ENCODE measurements around the gene DNAH7. TPM values are rescaled to one million over a fixed set of nuclear protein-coding genes. Genes with fewer than 3 reads are reported as not detected.

DNAH7 gene
- total RNA-seq = 1 to 10 TPM; 1.6 to 5.0 (median 3.0) TPM

DNA sequence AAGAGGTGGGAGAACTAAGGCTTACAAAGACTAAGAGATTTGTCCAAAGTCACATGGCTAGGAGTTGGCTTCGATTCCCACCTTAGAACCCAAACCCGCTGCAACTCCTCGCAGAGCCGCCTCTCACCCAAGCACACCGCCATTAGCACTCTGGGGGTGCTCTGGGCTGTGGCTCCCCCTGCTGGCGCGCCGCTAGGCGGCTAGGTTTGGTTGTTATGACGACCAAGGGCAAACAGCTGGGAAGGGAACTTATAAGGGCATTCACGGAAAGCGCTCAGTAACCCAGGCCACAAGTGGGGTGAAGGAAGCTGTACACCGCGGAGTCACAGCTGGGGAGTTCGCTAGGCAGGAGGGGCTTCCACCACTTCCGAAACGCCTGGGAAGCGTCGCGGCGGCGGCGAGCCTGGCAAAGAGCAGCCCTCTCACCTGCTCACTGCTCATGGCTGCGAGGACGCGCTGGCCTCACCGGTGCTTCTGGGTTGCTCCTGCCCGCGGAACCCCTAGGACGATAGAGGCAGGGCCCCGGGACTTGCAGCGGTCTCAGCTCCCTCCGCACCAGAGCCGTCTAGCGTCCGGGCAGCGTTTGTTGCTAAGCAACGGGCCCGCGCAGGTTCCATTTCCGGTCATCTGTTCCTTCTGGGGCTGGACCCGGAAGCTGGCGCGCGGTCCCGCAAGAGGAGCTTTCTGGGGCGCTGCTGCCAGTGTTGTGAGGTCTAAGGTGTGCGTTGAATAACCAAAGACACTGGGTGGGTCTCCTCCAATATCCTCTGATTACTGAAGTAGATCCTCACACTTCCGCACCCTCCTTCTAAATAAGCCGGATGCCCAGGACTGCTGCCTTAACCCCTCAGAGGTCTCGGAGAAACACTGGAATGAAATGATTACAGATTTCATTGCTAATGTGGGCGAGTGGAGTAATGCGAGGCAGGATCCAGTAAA lies at the start of gene DNAH7:
Gene DNAH7 (minus strand): TSS at position 567 of the 939 bp plus-strand sequence. CDS start 126 bp downstream, at position 441.
- WGBS, 2 donors = 2% methylated on average over 38 to 45 of the region's 53 CpGs
- H3K27me3 ChIP-seq = no peaks in the 10 kb centered on the region
- peak; percentile 83 for DNase-seq (ENCODE audit: low spot score in 2 of 2)
- H3K9me3 ChIP-seq = no peaks in the 10 kb centered on the region
- no peak for TF ChIP-seq POLR2A (IDR thresholded peaks at IDR 0.05)
- TF ChIP-seq EP300 (IDR thresholded peaks at IDR 0.05) = peak in 1 of 2 donors; percentile 13
- TF ChIP-seq, protein P1, sequence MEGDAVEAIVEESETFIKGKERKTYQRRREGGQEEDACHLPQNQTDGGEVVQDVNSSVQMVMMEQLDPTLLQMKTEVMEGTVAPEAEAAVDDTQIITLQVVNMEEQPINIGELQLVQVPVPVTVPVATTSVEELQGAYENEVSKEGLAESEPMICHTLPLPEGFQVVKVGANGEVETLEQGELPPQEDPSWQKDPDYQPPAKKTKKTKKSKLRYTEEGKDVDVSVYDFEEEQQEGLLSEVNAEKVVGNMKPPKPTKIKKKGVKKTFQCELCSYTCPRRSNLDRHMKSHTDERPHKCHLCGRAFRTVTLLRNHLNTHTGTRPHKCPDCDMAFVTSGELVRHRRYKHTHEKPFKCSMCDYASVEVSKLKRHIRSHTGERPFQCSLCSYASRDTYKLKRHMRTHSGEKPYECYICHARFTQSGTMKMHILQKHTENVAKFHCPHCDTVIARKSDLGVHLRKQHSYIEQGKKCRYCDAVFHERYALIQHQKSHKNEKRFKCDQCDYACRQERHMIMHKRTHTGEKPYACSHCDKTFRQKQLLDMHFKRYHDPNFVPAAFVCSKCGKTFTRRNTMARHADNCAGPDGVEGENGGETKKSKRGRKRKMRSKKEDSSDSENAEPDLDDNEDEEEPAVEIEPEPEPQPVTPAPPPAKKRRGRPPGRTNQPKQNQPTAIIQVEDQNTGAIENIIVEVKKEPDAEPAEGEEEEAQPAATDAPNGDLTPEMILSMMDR (IDR thresholded peaks at IDR 0.05) = peak in 3 of 5 experiments; percentile 74 to 77 (median 75)
- peak within 1 kb of the TSS; percentile 44 to 81 (median 71) for H3K4me3 ChIP-seq
- no peaks in the 10 kb centered on the region for H3K36me3 ChIP-seq
- peak within 1 kb of the TSS in 3 of 4 donors; percentile 46 to 75 (median 68) for H3K27ac ChIP-seq
- peaks cover 0 to 19% (median 3%) of the 10 kb centered on the region in 4 donors for H3K4me1 ChIP-seq

DNA sequence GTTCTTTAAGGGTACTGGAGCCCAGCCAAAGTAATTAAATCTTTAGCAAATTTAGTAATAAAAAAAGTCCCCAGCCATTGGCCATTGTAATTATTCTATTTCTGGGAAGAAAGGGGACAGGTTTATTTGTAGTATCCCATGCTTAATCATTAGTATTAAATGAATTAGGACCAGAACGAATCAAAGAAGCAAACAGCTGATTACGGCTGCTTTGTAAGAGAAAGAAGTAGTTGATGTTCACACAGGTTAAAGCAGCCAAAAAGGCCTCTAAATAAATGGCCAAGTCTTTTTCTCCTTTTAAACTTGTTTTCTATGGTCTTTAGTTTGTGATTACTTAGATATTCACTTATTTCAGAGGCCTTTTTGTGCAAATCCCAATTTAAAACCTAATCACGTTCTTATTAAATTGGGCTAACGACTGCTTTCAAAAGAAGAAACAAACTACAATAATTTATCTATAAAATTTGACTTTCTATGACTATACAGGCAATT lies 48.6 kb upstream of the DNAH7 start:
- no peak overlapping the region for H3K4me3 ChIP-seq
- TF ChIP-seq, protein P1 (IDR thresholded peaks at IDR 0.05) = no peak
- TF ChIP-seq POLR2A (IDR thresholded peaks at IDR 0.05) (no peak), EP300 (IDR thresholded peaks at IDR 0.05) (no peak)
- no peaks in the 10 kb centered on the region for H3K36me3 ChIP-seq
- H3K27ac ChIP-seq = no peak overlapping the region
- WGBS, 2 donors = 93 to 95% methylated on average over 4 of the region's 4 CpGs
- no peaks in the 10 kb centered on the region for H3K9me3 ChIP-seq
- H3K27me3 ChIP-seq = no peaks in the 10 kb centered on the region
- peaks cover 0 to 22% (median 8%) of the 10 kb centered on the region in 4 donors for H3K4me1 ChIP-seq
- DNase-seq (ENCODE audit: low spot score in 2 of 2) = no peak

DNA sequence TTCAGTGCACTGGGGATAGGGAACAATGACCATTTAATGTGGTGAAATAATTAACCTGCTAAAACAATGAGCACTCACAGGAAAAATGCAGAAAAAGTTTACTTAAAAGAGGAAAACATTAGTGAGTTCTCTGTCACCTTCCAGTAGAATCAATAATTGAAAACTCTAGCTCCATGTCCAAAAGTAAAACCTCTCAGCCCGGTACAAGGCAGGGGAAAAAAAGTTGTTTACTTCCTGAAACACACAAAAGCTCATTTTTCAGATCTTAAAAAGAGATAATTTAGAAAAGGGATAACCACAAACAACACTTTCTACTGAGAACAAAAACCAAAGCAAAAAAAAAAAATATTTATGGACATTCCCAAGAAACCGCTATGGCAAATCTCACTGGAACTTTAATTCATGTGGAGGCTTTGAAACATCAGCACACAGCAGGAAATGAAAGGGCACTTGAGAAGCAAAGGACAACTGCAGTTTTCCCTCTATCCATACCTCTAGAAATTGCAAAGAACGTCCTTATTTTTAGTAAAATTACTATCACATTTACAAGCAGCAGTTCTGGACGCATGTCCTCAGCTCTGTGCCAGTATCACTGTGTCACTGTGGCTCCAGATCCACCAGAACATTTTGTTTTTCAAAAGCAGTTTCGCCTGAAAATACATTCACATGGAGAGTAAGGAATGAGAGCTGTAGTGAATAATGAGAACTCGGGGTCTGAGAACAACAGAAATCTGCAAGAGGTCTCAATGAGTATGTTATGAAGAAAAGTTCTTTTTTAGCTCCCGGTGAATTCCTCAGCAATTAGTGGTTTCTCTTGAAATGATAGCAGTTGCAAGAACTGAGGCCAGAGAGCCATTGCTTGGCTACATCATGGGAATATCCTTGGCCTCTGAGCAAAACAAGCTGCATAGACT lies 44.7 kb upstream of the DNAH7 start:
- H3K9me3 ChIP-seq = no peaks in the 10 kb centered on the region
- TF ChIP-seq EP300 (IDR thresholded peaks at IDR 0.05) (peak; percentile 17 to 58), POLR2A (IDR thresholded peaks at IDR 0.05) (no peak)
- TF ChIP-seq, protein P1 (IDR thresholded peaks at IDR 0.05) = no peak
- H3K27me3 ChIP-seq = no peaks in the 10 kb centered on the region
- H3K36me3 ChIP-seq = no peaks in the 10 kb centered on the region
- 16% methylated on average over 7 of the region's 7 CpGs for WGBS, 2 donors
- peak in 1 of 2 donors; percentile 30 for DNase-seq (ENCODE audit: low spot score in 2 of 2)
- peak overlapping the region in 3 of 4 donors; percentile 43 to 78 (median 74) for H3K27ac ChIP-seq
- H3K4me1 ChIP-seq = peaks cover 0 to 25% (median 8%) of the 10 kb centered on the region in 4 donors
- peak overlapping the region in 1 of 4 donors; percentile 13 for H3K4me3 ChIP-seq

DNA sequence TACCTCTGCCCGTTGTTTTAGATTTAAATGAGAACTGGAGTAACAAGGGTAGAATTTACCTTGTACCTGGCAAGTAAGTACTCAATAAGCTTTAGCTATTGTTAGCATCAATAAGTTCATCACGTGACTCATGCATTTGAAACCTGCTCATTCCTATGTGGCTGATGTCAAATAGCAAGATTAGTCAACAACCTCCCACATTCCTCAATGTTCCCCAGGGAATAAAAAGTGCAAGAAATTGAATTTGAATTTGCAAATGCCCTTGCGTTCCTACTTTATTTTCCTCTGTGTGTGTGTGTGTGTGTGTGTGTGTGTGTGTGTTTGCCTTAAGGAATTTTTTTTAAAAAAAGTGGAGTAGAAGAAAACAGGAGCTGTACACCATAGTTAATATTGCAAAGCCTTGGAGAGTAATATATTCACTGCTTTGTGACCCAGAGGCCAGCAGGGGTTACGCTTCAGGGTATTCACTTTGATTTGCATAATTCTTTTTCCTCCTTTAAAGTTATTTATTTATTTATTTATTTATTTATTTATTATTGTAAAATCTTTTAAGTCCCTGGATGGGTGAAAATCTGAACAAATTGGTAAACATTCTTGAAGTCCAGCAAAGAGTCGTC lies 43.9 kb upstream of the DNAH7 start:
- H3K27ac ChIP-seq = peak overlapping the region in 2 of 4 donors; percentile 74 to 78
- WGBS, 2 donors = 46 to 60% methylated on average over 5 of the region's 5 CpGs

More for the DNA sequence above, 43.9 kb upstream of the DNAH7 start:
- Histone ChIP-seq H3K4me1 (peaks cover 0 to 25% (median 8%) of the 10 kb centered on the region in 4 donors), H3K4me3 (no peak overlapping the region), H3K36me3 (no peaks in the 10 kb centered on the region), H3K9me3 (no peaks in the 10 kb centered on the region), H3K27me3 (no peaks in the 10 kb centered on the region)
- TF ChIP-seq POLR2A (IDR thresholded peaks at IDR 0.05) (no peak), EP300 (IDR thresholded peaks at IDR 0.05) (no peak)
- TF ChIP-seq, protein P1 (IDR thresholded peaks at IDR 0.05) = no peak
- DNase-seq (ENCODE audit: low spot score in 2 of 2) = no peak

Data from tibial nerve (tissue), 4 donors.